Caco-2 (cell line): ENCODE measurements around the gene SKOR2. TPM values are rescaled to one million over a fixed set of nuclear protein-coding genes. Genes with fewer than 3 reads are reported as not detected.

ENCODE experiments used
- BruUV-seq: library from RNA; stranded (reverse); fragments of 400-500 nt; replicated peaks from 2 replicates; lab custom pipeline; 2021; lab: Mats Ljungman, UMichigan
- CTCF ChIA-PET: fragments of 300-600 bp; sonication (Branson Sonifier 250); formaldehyde crosslinking; loops from one replicate; lab custom pipeline; 2022; ENCODE audit warnings: antibody characterized with exemption; lab: Charles Lee
- POLR2A ChIA-PET: fragments of 300-600 bp; sonication (Branson Sonifier 250); formaldehyde crosslinking; loops from one replicate; lab custom pipeline; 2022; ENCODE audit warnings: antibody characterized with exemption; lab: Charles Lee
- DNase-seq, 2 experiments: peaks; one replicate each; pipeline versions ENCODE4 v3.0.0 to v3.0.0-alpha.2; 2020 to 2022
- H3K27me3 ChIP-seq: replicated peaks from 2 replicates; pipeline ENCODE4 v1.6.0; 2011; ENCODE audit warnings: low read length; ENCODE audit not compliant: control insufficient read depth, insufficient read depth
- H3K36me3 ChIP-seq: 2 replicates; pipeline ENCODE4 v1.5.1; 2011; ENCODE audit warnings: low read length; ENCODE audit not compliant: control insufficient read depth, insufficient read depth
- H3K4me1 ChIP-seq: fragments of 250-450 bp; sonication (Bioruptor Pico); 2 replicates; pipeline ENCODE4 v1.5.1; 2020; ENCODE audit warnings: mild to moderate bottlenecking
- H3K4me3 ChIP-seq: 2 replicates; pipeline ENCODE4 v1.5.1; 2011; ENCODE audit warnings: low read depth, mild to moderate bottlenecking, control low read depth, low read length
- H3K9me3 ChIP-seq: fragments of 250-450 bp; sonication (Bioruptor Pico); 2 replicates; pipeline ENCODE4 v1.5.1; 2020; ENCODE audit warnings: mild to moderate bottlenecking, moderate library complexity
- H3K27ac Mint-ChIP-seq: one replicate; pipeline ENCODE4 v1.8.0; 2022; ENCODE audit warnings: mixed read lengths; ENCODE audit not compliant: unreplicated experiment
- H3K27me3 Mint-ChIP-seq: one replicate; pipeline ENCODE4 v1.8.0; 2022; ENCODE audit warnings: mixed read lengths; ENCODE audit not compliant: insufficient read depth, unreplicated experiment
- H3K36me3 Mint-ChIP-seq: one replicate; pipeline ENCODE4 v1.8.0; 2022; ENCODE audit warnings: mild to moderate bottlenecking, mixed read lengths; ENCODE audit not compliant: insufficient read depth, unreplicated experiment
- H3K4me1 Mint-ChIP-seq: one replicate; pipeline ENCODE4 v1.8.0; 2022; ENCODE audit warnings: low read depth, mixed read lengths; ENCODE audit not compliant: unreplicated experiment
- H3K4me3 Mint-ChIP-seq: one replicate; pipeline ENCODE4 v1.8.0; 2022; ENCODE audit warnings: mild to moderate bottlenecking, moderate library complexity, mixed read lengths; ENCODE audit not compliant: unreplicated experiment
- H3K9me3 Mint-ChIP-seq: one replicate; pipeline ENCODE4 v1.8.0; 2022; ENCODE audit warnings: mixed read lengths; ENCODE audit not compliant: unreplicated experiment
- CTCF ChIP-seq, 2 experiments: fragments of 200-600 bp in 1 of 2; IDR thresholded peaks; 1 replicate in 1 of 2; 2 replicates in 1 of 2; pipeline versions ENCODE4 v1.5.1 to v1.8.0; 2011 to 2022; ENCODE audit warnings: antibody characterized with exemption in 1 of 2, control low read depth in 1 of 2, inconsistent platforms in 1 of 2, low read depth in 1 of 2, low read length in 1 of 2, mild to moderate bottlenecking in 1 of 2, moderate library complexity in 1 of 2; ENCODE audit not compliant: insufficient read depth in 1 of 2, severe bottlenecking in 1 of 2, unreplicated experiment in 1 of 2
- intact Hi-C: fragments of 100-400 bp; cut with micrococcal nuclease; formaldehyde crosslinking; loops from one replicate; pipeline ENCODE4 v1.10.0; 2022; ENCODE audit not compliant: unreplicated experiment
- total RNA-seq: library from RNA; stranded (reverse); gene quantifications from 2 replicates; pipeline ENCODE4 v1.2.3, GENCODE V29; 2022

Gene SKOR2
- total RNA-seq, 1 experiment from 2014 or later, result not detected

- H3K9me3 Mint-ChIP-seq, result no peaks in the 10 kb centered on the region
- ChIA-PET POLR2A (no interaction called here), CTCF (no interaction called here)
- H3K27ac Mint-ChIP-seq, result no peak overlapping the region
- no peaks in the 10 kb centered on the region for H3K27me3 ChIP-seq
- H3K4me3 Mint-ChIP-seq, result no peak overlapping the region
- H3K36me3 Mint-ChIP-seq, result no peaks in the 10 kb centered on the region
- no peaks in the 10 kb centered on the region for H3K9me3 ChIP-seq
- no peaks in the 10 kb centered on the region for H3K4me1 ChIP-seq
- no peak for TF ChIP-seq CTCF (IDR thresholded peaks at IDR 0.05; ENCODE audit: insufficient read depth in 1 of 2, low read depth in 1 of 2, low read length in 1 of 2, severe bottlenecking in 1 of 2, unreplicated experiment in 1 of 2)
- intact Hi-C loops, result no loop called here
- no TSS peak for BruUV-seq
- no peaks in the 10 kb centered on the region for H3K27me3 Mint-ChIP-seq
- DNase-seq, result no peak
- H3K4me1 Mint-ChIP-seq, result no peaks in the 10 kb centered on the region
- no peak overlapping the region for H3K4me3 ChIP-seq
- H3K36me3 ChIP-seq, result no peaks in the 10 kb centered on the region
Measured at GRCh38 chr18:47264308-47264700, 12.8 kb upstream of the SKOR2 start.

GRCh38 chr18:47263430-47264307, 12.2 kb upstream of the SKOR2 start:
- Histone ChIP-seq H3K9me3 (no peaks in the 10 kb centered on the region), H3K4me3 (no peak overlapping the region), H3K36me3 (no peaks in the 10 kb centered on the region), H3K27me3 (no peaks in the 10 kb centered on the region), H3K4me1 (no peaks in the 10 kb centered on the region)
- intact Hi-C loops, result no loop called here
- Mint-ChIP-seq H3K27ac (no peak overlapping the region), H3K4me1 (no peaks in the 10 kb centered on the region), H3K36me3 (no peaks in the 10 kb centered on the region), H3K27me3 (no peaks in the 10 kb centered on the region), H3K9me3 (no peaks in the 10 kb centered on the region), H3K4me3 (no peak overlapping the region)
- CTCF ChIA-PET, result no interaction called here
- POLR2A ChIA-PET, result no interaction called here
- TF ChIP-seq CTCF (IDR thresholded peaks at IDR 0.05; ENCODE audit: insufficient read depth in 1 of 2, low read depth in 1 of 2, low read length in 1 of 2, severe bottlenecking in 1 of 2, unreplicated experiment in 1 of 2), result no peak
- DNase-seq, result no peak
- BruUV-seq, result no TSS peak

- intact Hi-C loops, result no loop called here
- Histone ChIP-seq H3K4me1 (no peaks in the 10 kb centered on the region), H3K36me3 (no peaks in the 10 kb centered on the region), H3K9me3 (no peaks in the 10 kb centered on the region), H3K27me3 (no peaks in the 10 kb centered on the region), H3K4me3 (no peak overlapping the region)
- BruUV-seq, result no TSS peak
- CTCF ChIA-PET, result no interaction called here
- no peak for TF ChIP-seq CTCF (IDR thresholded peaks at IDR 0.05; ENCODE audit: insufficient read depth in 1 of 2, low read depth in 1 of 2, low read length in 1 of 2, severe bottlenecking in 1 of 2, unreplicated experiment in 1 of 2)
- Mint-ChIP-seq H3K4me3 (no peak overlapping the region), H3K36me3 (no peaks in the 10 kb centered on the region), H3K27ac (no peak overlapping the region), H3K4me1 (no peaks in the 10 kb centered on the region), H3K27me3 (no peaks in the 10 kb centered on the region), H3K9me3 (no peaks in the 10 kb centered on the region)
- POLR2A ChIA-PET, result no interaction called here
- no peak for DNase-seq
Measured at GRCh38 chr18:47263150-47263429, 11.6 kb upstream of the SKOR2 start.
